Adrenal gland (tissue), 12 donors: ENCODE data around the gene SZT2. TPM values are rescaled to one million over a fixed set of nuclear protein-coding genes. Genes with fewer than 3 reads are reported as not detected.

ENCODE experiments used
- DNase-seq, 7 donors: peaks; one replicate each; pipeline ENCODE4 v3.0.0-alpha.2; 2019 to 2020
- H3K27ac ChIP-seq, 5 donors: fragments of 200-600 bp; sonication (generic) in 4 of 5; 1 replicate in 3 of 5; 2 replicates in 2 of 5; pipeline versions ENCODE4 v1.5.1 to v1.8.0; 2016 to 2020; ENCODE audit warnings: mild to moderate bottlenecking in 1 of 5
- H3K27me3 ChIP-seq: fragments of 200-600 bp; 2 replicates; pipeline ENCODE4 v1.8.0; 2021
- H3K36me3 ChIP-seq, 2 donors: fragments of 200-600 bp; replicated peaks in 1 of 2; 1 replicate in 1 of 2; 2 replicates in 1 of 2; pipeline versions ENCODE4 v1.5.1 to v1.8.0; 2018 to 2022
- H3K4me1 ChIP-seq, 2 donors: fragments of 200-600 bp; replicated peaks in 1 of 2; 1 replicate in 1 of 2; 2 replicates in 1 of 2; pipeline versions ENCODE4 v1.5.1 to v1.8.0; 2018 to 2021
- H3K4me3 ChIP-seq, 4 donors: fragments of 200-600 bp; sonication (generic) in 3 of 4; one replicate each; pipeline ENCODE4 v1.5.1; 2016 to 2018
- H3K9me3 ChIP-seq, 3 donors: fragments of 200-600 bp; sonication (generic) in 1 of 3; replicated peaks in 1 of 3; 1 replicate in 2 of 3; 2 replicates in 1 of 3; pipeline versions ENCODE4 v1.5.1 to v1.8.0; 2016 to 2021
- POLR2A ChIP-seq, 2 donors: fragments of 450-650 bp; IDR thresholded peaks; one replicate each; pipeline ENCODE4 v1.6.1; 2017; ENCODE audit warnings: antibody characterized with exemption in 2 of 2, mild to moderate bottlenecking in 2 of 2, moderate library complexity in 1 of 2
- WGBS, 4 donors: extraction: QIAGEN DNeasy Blood & Tissue Kit in 2 of 4; methylation state at CpG; one replicate each; pipeline versions ENCODE4 v1.1.5 to v1.1.7; 2013 to 2017; 5-methylcytosine and 5-hydroxymethylcytosine counted together
- intact Hi-C, 2 donors: fragments of 100-400 bp; cut with DNase I; formaldehyde crosslinking; loops; one replicate each; pipeline versions ENCODE4 v1.14.1 to v1.15.0; 2022 to 2023
- polyA plus RNA-seq, 3 donors: library from polyadenylated mRNA; stranded (reverse); fragments of 200-250 nt in 2 of 3; fragments of 350-450 nt in 1 of 3; fragmentation: Illumina TruSeq in 1 of 3; extraction: RNeasy Lipid Tissue Mini Kit (QIAGEN cat#74804) in 1 of 3; gene quantifications; one replicate each; pipeline ENCODE4 v1.2.3, GENCODE V29; 2013 to 2014
- total RNA-seq, 9 donors: library from RNA; depleted of rRNA in 4 of 9; stranded (reverse); fragments of >200 nt in 4 of 9; fragments of 120-200 nt in 1 of 9; fragmentation: NEBNext Ultra II Directional in 1 of 9; extraction: Animal tissue kit (Norgen Biotek cat#: 25700) in 1 of 9; gene quantifications; one replicate each; pipeline versions ENCODE4 v1.1.0 to v1.2.4, GENCODE V29; 2013 to 2023
- TF ChIP-seq, protein P1 (sequence below), 6 experiments: fragments of 450-650 bp in 4 of 6; fragments of 200-600 bp in 2 of 6; sonication (generic) in 1 of 6; IDR thresholded peaks; 1 replicate in 5 of 6; 2 replicates in 1 of 6; pipeline versions ENCODE4 v1.5.1 to v1.8.0; 2016 to 2021; ENCODE audit warnings: antibody characterized with exemption in 6 of 6, mild to moderate bottlenecking in 2 of 6, moderate library complexity in 1 of 6
- donor health status: healthy with polysubstance abuse.
- donor health status: Bipolar disorder and iron deficiency.
- donor health status: DM: yes; HTN: yes; CAD: no.
- donor health status: DM: no; HTN: no; CAD: no.
- donor health status: DM: no; HTN: no; CAD: no.
- donor health status: DM: yes; HTN: yes; CAD: no.

SZT2 gene
- total and polyA plus RNA-seq, 12 donors: 12.2 to 106 (median 34.7) TPM

DNA sequence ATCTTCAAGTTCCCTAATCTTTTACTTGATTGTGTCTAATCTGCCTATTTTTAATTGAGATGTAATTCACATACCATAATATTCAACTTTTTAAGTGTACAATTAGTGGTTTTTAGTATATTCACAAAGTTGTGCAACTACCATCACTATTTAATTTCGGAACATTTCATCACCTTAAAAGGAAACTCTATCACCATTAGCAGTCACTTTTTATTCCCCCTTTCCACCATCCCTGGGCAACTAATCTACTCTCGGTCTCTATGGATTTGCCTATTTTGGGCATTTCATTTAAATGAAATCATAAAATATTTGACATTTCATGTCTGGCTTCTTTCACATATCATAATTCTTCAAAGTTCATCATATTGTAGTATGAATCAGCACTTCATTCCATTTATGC, 94.7 kb downstream of the SZT2 start:
- TF ChIP-seq, protein P1, sequence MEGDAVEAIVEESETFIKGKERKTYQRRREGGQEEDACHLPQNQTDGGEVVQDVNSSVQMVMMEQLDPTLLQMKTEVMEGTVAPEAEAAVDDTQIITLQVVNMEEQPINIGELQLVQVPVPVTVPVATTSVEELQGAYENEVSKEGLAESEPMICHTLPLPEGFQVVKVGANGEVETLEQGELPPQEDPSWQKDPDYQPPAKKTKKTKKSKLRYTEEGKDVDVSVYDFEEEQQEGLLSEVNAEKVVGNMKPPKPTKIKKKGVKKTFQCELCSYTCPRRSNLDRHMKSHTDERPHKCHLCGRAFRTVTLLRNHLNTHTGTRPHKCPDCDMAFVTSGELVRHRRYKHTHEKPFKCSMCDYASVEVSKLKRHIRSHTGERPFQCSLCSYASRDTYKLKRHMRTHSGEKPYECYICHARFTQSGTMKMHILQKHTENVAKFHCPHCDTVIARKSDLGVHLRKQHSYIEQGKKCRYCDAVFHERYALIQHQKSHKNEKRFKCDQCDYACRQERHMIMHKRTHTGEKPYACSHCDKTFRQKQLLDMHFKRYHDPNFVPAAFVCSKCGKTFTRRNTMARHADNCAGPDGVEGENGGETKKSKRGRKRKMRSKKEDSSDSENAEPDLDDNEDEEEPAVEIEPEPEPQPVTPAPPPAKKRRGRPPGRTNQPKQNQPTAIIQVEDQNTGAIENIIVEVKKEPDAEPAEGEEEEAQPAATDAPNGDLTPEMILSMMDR (IDR thresholded peaks at IDR 0.05): no peak
- TF ChIP-seq POLR2A (IDR thresholded peaks at IDR 0.05): no peak
- H3K36me3 ChIP-seq: no peaks in the 10 kb centered on the region
- no peak overlapping the region for H3K27ac ChIP-seq
- 88 to 98% (median 90%) methylated on average over 2 of the region's 2 CpGs for WGBS, 4 donors
- intact Hi-C loops: no loop called here
- no peak for DNase-seq
- no peaks in the 10 kb centered on the region for H3K4me1 ChIP-seq
- peaks cover 0 to 7% (median 0%) of the 10 kb centered on the region in 3 donors for H3K9me3 ChIP-seq
- no peaks in the 10 kb centered on the region for H3K27me3 ChIP-seq
- no peak overlapping the region for H3K4me3 ChIP-seq

DNA sequence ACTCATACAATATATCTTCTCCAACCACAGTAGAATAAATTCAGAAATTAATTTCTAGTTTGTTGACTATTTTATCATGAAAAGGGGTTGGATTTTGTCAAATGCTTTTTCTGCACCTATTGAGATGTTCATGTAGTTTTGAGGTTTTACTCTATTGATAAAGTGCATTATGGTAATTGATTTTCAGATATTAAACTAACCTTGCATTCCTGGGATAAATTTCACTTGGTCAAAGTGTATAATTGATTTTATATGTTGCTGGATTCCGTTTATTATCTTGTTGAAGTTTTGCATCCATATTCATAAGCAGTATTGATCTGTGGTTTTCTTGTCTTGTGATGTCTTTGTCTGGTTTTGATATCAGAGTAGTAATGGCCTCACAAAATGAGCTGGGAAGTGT, 98.5 kb downstream of the SZT2 start:
- DNase-seq: no peak
- Histone ChIP-seq H3K27me3 (no peaks in the 10 kb centered on the region), H3K4me3 (no peak overlapping the region), H3K36me3 (no peaks in the 10 kb centered on the region), H3K4me1 (no peaks in the 10 kb centered on the region), H3K27ac (no peak overlapping the region), H3K9me3 (peaks cover 0 to 11% (median 3%) of the 10 kb centered on the region in 3 donors)
- 35 to 57% (median 49%) methylated on average over 1 of the region's 1 CpG for WGBS, 4 donors
- no peak for TF ChIP-seq POLR2A (IDR thresholded peaks at IDR 0.05)
- TF ChIP-seq, protein P1 (IDR thresholded peaks at IDR 0.05): no peak
- intact Hi-C loops: no loop called here

DNA sequence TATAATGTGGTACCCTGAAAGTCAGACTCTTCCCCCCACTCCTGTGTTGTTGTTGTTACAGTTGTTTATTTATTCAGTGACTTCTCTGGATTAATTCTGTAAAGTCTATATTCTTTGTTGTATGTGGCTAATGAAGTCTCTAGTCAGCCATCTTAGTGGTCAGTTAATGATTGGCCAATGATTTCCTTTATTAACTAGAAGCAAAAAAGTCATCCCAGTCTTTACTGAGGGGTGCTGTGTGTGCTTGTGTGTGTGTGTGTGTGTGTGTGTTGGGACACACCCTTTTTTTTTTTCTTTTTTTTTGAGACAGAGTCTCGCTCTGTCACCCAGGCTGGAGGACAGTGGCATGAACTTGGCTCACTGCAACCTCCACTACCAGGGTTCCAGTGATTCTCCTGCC, 101.4 kb downstream of the SZT2 start:
- H3K36me3 ChIP-seq: no peaks in the 10 kb centered on the region
- H3K27me3 ChIP-seq: no peaks in the 10 kb centered on the region
- no peak for DNase-seq
- no peak overlapping the region for H3K4me3 ChIP-seq
- WGBS, 4 donors: 91 to 100% (median 96%) methylated on average over 1 of the region's 1 CpG
- no peak overlapping the region for H3K27ac ChIP-seq
- intact Hi-C loops: no loop called here
- no peaks in the 10 kb centered on the region for H3K4me1 ChIP-seq
- TF ChIP-seq, protein P1 (IDR thresholded peaks at IDR 0.05): no peak
- TF ChIP-seq POLR2A (IDR thresholded peaks at IDR 0.05): no peak
- peaks cover 0 to 11% (median 3%) of the 10 kb centered on the region in 3 donors for H3K9me3 ChIP-seq

DNA sequence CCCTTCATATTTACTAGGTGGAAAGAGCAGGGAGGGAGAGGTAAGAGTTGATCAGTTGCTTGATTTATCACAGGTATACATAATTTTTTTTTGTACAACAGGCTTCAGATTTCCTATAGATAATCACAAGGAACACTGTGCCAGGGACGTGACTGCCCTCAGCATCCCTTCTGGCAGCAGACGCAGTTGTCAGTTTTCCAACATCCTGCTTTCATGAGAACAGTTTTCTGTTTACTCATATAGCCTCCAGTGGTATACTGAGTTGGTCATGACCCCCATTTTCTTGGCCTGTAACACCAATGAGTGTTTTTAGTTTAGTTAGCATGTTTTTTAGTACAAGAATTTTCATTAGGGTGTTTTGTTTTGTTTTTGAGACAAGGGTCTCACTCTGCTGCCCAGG, 103.1 kb downstream of the SZT2 start:
- H3K9me3 ChIP-seq: peaks cover 0 to 4% (median 3%) of the 10 kb centered on the region in 3 donors
- no peak overlapping the region for H3K4me3 ChIP-seq
- DNase-seq: no peak
- TF ChIP-seq POLR2A (IDR thresholded peaks at IDR 0.05): no peak
- TF ChIP-seq, protein P1 (IDR thresholded peaks at IDR 0.05): no peak
- no peaks in the 10 kb centered on the region for H3K27me3 ChIP-seq
- H3K36me3 ChIP-seq: no peaks in the 10 kb centered on the region
- no peaks in the 10 kb centered on the region for H3K4me1 ChIP-seq
- H3K27ac ChIP-seq: no peak overlapping the region
- WGBS, 4 donors: 57 to 75% (median 70%) methylated on average over 2 of the region's 2 CpGs
- intact Hi-C loops: no loop called here
